Measurements from ENCODE around the gene PRR5L. TPM values are rescaled to one million over a fixed set of nuclear protein-coding genes. Genes with fewer than 3 reads are reported as not detected.
A peak's percentile ranks its signal among the peaks of the same experiment; 100 is the strongest.
"Not testable (repeated sequence)": the region's sequence is repeated elsewhere in the genome, so short reads cannot be mapped to it uniquely, and the experiment has no call there.

Gene PRR5L
- total and polyA plus RNA-seq, 2 experiments from 2014 or later = 3.1 to 8.9 TPM

DNA sequence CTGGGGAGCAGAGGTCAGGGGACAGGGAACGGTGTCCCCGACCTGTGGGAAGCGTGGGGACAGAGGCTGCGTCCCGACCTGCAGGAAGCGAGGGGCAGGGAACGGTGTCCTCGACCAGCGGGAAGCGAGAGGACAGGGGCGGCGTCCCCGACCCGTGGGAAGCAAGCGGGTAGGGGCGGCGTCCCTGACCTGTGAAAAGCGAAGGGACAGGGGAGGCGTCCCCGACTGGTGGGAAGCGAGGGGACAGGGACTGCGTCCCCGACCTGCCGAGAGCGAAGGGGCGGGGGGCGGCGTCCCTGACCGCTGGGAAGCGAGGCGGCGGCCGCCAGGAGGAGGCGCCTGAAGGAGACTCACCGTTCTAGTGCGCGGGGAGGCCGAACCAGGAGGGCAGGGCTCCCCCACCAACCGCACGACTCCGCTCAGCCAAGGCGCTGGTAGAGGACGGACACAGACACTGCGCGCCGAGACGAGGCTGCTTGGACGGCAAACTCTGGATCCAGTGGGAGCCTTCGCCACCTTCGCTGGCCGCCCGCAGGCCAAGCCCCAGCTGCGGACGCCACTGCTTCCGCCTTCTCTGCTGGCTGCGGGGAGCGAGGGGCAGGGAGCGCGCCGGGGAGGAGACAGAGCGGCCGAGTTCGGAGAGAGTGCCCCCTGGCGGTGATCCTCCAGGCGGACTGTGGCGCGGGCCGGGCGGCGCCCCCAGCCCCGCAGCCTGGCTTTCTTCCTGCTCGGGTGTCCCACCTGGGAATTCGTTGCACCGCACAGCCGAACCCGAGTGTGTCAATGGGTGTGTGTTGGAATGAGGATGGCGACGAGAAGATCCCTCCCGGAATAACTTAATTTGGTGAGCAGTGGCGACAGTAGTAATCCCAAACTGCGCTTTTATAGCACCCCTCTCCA is 213.9 kb downstream of the PRR5L start, which contains the start of gene TRAF6 (continued):
- TF ChIP-seq, protein P1, sequence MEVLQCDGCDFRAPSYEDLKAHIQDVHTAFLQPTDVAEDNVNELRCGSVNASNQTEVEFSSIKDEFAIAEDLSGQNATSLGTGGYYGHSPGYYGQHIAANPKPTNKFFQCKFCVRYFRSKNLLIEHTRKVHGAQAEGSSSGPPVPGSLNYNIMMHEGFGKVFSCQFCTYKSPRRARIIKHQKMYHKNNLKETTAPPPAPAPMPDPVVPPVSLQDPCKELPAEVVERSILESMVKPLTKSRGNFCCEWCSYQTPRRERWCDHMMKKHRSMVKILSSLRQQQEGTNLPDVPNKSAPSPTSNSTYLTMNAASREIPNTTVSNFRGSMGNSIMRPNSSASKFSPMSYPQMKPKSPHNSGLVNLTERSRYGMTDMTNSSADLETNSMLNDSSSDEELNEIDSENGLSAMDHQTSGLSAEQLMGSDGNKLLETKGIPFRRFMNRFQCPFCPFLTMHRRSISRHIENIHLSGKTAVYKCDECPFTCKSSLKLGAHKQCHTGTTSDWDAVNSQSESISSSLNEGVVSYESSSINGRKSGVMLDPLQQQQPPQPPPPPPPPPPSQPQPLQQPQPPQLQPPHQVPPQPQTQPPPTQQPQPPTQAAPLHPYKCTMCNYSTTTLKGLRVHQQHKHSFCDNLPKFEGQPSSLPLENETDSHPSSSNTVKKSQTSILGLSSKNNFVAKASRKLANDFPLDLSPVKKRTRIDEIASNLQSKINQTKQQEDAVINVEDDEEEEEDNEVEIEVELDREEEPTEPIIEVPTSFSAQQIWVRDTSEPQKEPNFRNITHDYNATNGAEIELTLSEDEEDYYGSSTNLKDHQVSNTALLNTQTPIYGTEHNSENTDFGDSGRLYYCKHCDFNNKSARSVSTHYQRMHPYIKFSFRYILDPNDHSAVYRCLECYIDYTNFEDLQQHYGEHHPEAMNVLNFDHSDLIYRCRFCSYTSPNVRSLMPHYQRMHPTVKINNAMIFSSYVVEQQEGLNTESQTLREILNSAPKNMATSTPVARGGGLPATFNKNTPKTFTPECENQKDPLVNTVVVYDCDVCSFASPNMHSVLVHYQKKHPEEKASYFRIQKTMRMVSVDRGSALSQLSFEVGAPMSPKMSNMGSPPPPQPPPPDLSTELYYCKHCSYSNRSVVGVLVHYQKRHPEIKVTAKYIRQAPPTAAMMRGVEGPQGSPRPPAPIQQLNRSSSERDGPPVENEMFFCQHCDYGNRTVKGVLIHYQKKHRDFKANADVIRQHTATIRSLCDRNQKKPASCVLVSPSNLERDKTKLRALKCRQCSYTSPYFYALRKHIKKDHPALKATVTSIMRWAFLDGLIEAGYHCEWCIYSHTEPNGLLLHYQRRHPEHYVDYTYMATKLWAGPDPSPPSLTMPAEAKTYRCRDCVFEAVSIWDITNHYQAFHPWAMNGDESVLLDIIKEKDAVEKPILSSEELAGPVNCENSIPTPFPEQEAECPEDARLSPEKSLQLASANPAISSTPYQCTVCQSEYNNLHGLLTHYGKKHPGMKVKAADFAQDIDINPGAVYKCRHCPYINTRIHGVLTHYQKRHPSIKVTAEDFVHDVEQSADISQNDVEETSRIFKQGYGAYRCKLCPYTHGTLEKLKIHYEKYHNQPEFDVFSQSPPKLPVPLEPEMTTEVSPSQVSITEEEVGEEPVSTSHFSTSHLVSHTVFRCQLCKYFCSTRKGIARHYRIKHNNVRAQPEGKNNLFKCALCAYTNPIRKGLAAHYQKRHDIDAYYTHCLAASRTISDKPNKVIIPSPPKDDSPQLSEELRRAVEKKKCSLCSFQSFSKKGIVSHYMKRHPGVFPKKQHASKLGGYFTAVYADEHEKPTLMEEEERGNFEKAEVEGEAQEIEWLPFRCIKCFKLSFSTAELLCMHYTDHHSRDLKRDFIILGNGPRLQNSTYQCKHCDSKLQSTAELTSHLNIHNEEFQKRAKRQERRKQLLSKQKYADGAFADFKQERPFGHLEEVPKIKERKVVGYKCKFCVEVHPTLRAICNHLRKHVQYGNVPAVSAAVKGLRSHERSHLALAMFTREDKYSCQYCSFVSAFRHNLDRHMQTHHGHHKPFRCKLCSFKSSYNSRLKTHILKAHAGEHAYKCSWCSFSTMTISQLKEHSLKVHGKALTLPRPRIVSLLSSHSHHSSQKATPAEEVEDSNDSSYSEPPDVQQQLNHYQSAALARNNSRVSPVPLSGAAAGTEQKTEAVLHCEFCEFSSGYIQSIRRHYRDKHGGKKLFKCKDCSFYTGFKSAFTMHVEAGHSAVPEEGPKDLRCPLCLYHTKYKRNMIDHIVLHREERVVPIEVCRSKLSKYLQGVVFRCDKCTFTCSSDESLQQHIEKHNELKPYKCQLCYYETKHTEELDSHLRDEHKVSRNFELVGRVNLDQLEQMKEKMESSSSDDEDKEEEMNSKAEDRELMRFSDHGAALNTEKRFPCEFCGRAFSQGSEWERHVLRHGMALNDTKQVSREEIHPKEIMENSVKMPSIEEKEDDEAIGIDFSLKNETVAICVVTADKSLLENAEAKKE (CRISPR knock-in tag; IDR thresholded peaks at IDR 0.05) = no peak
- no peak for TF ChIP-seq EZH2 (IDR thresholded peaks at IDR 0.05; ENCODE audit: low read depth, unreplicated experiment)
- no peak for TF ChIP-seq EZH2phosphoT487 (IDR thresholded peaks at IDR 0.05; ENCODE audit: unreplicated experiment)
- TF ChIP-seq POLR2AphosphoS5 (IDR thresholded peaks at IDR 0.05; ENCODE audit: low read depth) = peak; percentile 92
- TF ChIP-seq ZNF114 (CRISPR knock-in tag; IDR thresholded peaks at IDR 0.05) = no peak

GRCh38 chr11:36510594-36510942 is 214.5 kb downstream of the PRR5L start:
- Histone ChIP-seq H2AFZ (peak overlapping the region; percentile 86), H3K27me3 (ENCODE audit: insufficient read depth) (peaks cover 9% of the 10 kb centered on the region; the same call in 1 of the 2 replicates), H3K4me2 (peak overlapping the region; percentile 77), H3K9me2 (ENCODE audit: insufficient read depth) (no peaks in the 10 kb centered on the region), H3K4me1 (ENCODE audit: insufficient read depth) (no peaks in the 10 kb centered on the region), H3K79me2 (replicated peaks; ENCODE audit: insufficient read depth) (peaks cover 16% of the 10 kb centered on the region), H3F3A (replicated peaks; ENCODE audit: low read depth) (no peaks in the 10 kb centered on the region; the same call in 1 of the 2 replicates), H3K36me3 (ENCODE audit: insufficient read depth) (no peaks in the 10 kb centered on the region), H3K27ac (ENCODE audit: low read depth) (no peak overlapping the region), H3K4me3 (peak overlapping the region; percentile 91), H4K20me1 (replicated peaks; ENCODE audit: insufficient read depth) (no peaks in the 10 kb centered on the region)
- no peaks in the 10 kb centered on the region for H3K36me3 Mint-ChIP-seq (ENCODE audit: low read depth)
- TF ChIP-seq, protein P2, sequence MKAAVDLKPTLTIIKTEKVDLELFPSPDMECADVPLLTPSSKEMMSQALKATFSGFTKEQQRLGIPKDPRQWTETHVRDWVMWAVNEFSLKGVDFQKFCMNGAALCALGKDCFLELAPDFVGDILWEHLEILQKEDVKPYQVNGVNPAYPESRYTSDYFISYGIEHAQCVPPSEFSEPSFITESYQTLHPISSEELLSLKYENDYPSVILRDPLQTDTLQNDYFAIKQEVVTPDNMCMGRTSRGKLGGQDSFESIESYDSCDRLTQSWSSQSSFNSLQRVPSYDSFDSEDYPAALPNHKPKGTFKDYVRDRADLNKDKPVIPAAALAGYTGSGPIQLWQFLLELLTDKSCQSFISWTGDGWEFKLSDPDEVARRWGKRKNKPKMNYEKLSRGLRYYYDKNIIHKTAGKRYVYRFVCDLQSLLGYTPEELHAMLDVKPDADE (IDR thresholded peaks at IDR 0.05) = no peak
- peaks cover 10% of the 10 kb centered on the region; the same call in 2 of the 3 replicates for H3K4me1 Mint-ChIP-seq
- peaks cover 9% of the 10 kb centered on the region for H3K27me3 Mint-ChIP-seq (ENCODE audit: insufficient read depth, low read depth, poor library complexity)
- H3K9me3 Mint-ChIP-seq = no peaks in the 10 kb centered on the region
- H3K27ac Mint-ChIP-seq = peak overlapping the region; percentile 3; the same call in 1 of the 2 replicates
- ATAC-seq (peak; percentile 50), DNase-seq (ENCODE audit: low spot score) (peak; percentile 57)
- peak overlapping the region; percentile 93 for H3K4me3 Mint-ChIP-seq

DNA sequence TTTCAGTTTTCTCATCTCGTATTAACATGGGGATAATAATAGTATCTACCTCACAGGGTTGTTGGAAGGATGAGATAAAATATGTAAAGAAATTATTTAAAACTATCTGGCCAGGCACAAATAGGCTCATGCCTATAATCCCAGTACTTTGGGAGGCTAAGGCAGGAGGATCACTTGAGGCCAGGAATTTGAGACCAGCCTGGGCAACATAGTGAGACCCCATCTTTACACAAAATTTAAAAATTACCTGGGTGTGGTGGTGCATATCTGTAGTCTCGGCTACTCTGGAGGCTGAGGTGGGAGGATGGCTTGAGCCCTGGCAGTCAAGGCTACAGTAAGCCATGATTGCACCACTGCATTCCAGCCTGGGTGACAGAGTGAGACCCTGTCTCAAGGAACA is 215.0 kb downstream of the PRR5L start:
- H3K4me3 Mint-ChIP-seq = peak overlapping the region; percentile 93
- peaks cover 16% of the 10 kb centered on the region for H3K79me2 ChIP-seq (replicated peaks; ENCODE audit: insufficient read depth)
- not testable (repeated sequence) for H3F3A ChIP-seq (replicated peaks; ENCODE audit: low read depth); H4K20me1 ChIP-seq (replicated peaks; ENCODE audit: insufficient read depth); H3K27ac Mint-ChIP-seq; H3K36me3 ChIP-seq (ENCODE audit: insufficient read depth); H3K4me1 Mint-ChIP-seq; H3K36me3 Mint-ChIP-seq (ENCODE audit: low read depth); H3K27me3 Mint-ChIP-seq (ENCODE audit: insufficient read depth, low read depth, poor library complexity); H2AFZ ChIP-seq; ATAC-seq; DNase-seq (ENCODE audit: low spot score); H3K4me1 ChIP-seq (ENCODE audit: insufficient read depth); H3K9me2 ChIP-seq (ENCODE audit: insufficient read depth); H3K27me3 ChIP-seq (ENCODE audit: insufficient read depth); H3K27ac ChIP-seq (ENCODE audit: low read depth); H3K9me3 Mint-ChIP-seq
- H3K4me3 ChIP-seq = peak overlapping the region; percentile 91
- peak overlapping the region; percentile 77 for H3K4me2 ChIP-seq

Measured in GM23338 (cell line).